Upper lobe of left lung (tissue), 4 donors: ENCODE measurements around the gene AIMP1.

Experiments
- EP300 ChIP-seq, 4 donors: sonication (generic); formaldehyde crosslinking; IDR thresholded peaks; one replicate each; pipeline ENCODE4 v1.5.1; 2017; ENCODE audit warnings: antibody characterized with exemption in 4 of 4, control low read depth in 2 of 4
- POLR2A ChIP-seq, 4 donors: fragments of 450-650 bp; IDR thresholded peaks; one replicate each; pipeline ENCODE4 v1.5.1; 2016 to 2017; ENCODE audit warnings: antibody characterized with exemption in 4 of 4, mild to moderate bottlenecking in 2 of 4
- POLR2AphosphoS5 ChIP-seq, 2 donors: sonication (generic); formaldehyde crosslinking; IDR thresholded peaks; one replicate each; pipeline ENCODE4 v1.5.1; 2017; ENCODE audit warnings: antibody characterized with exemption in 2 of 2
- TF ChIP-seq, protein P1 (sequence below), 6 experiments: fragments of 450-650 bp in 4 of 6; fragments of 200-600 bp in 2 of 6; sonication (generic) in 2 of 6; IDR thresholded peaks; one replicate each; pipeline ENCODE4 v1.5.1; 2016 to 2019; ENCODE audit warnings: antibody characterized with exemption in 6 of 6

DNA sequence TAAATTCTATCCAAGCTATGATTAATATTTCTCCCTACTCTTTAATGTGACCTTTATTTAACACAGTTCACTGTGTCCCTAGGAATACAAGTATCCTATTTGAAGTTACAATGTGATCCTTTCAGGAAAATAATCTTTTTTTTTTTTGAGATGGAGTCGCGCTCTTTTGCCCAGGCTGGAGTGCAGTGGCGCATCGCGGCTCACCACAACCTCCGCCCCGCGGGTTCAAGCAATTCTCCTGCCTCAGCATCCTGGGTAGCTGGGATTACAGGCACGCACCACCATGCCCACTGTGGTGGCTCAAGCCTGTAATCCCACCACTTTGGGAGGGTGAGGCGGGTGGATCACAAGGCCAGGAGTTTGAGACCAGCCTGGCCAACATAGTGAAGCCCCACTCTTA, 22.3 kb upstream of the AIMP1 start:
- TF ChIP-seq, protein P1, sequence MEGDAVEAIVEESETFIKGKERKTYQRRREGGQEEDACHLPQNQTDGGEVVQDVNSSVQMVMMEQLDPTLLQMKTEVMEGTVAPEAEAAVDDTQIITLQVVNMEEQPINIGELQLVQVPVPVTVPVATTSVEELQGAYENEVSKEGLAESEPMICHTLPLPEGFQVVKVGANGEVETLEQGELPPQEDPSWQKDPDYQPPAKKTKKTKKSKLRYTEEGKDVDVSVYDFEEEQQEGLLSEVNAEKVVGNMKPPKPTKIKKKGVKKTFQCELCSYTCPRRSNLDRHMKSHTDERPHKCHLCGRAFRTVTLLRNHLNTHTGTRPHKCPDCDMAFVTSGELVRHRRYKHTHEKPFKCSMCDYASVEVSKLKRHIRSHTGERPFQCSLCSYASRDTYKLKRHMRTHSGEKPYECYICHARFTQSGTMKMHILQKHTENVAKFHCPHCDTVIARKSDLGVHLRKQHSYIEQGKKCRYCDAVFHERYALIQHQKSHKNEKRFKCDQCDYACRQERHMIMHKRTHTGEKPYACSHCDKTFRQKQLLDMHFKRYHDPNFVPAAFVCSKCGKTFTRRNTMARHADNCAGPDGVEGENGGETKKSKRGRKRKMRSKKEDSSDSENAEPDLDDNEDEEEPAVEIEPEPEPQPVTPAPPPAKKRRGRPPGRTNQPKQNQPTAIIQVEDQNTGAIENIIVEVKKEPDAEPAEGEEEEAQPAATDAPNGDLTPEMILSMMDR (IDR thresholded peaks at IDR 0.05), result no peak
- TF ChIP-seq EP300 (IDR thresholded peaks at IDR 0.05) (no peak), POLR2A (IDR thresholded peaks at IDR 0.05) (no peak), POLR2AphosphoS5 (IDR thresholded peaks at IDR 0.05) (no peak)
